HepG2 (cell line): Measurements from ENCODE around the gene MSI2. TPM values are rescaled to one million over a fixed set of nuclear protein-coding genes. Genes with fewer than 3 reads are reported as not detected.
A peak's percentile ranks its signal among the peaks of the same experiment; 100 is the strongest.

ENCODE experiments used
- ATAC-seq: fragments of 200-7000 bp; cut with Tn5 transposase; 3 replicates; pipeline ENCODE4 v1.9.1; 2020; ENCODE audit warnings: mild to moderate bottlenecking, moderate library complexity
- BruUV-seq: library from RNA; stranded (reverse); fragments of 400-500 nt; replicated peaks from 2 replicates; lab custom pipeline; 2021; lab: Mats Ljungman, UMichigan
- CTCF ChIA-PET: fragments of 300-600 bp; formaldehyde crosslinking; extraction: SDS; loops from one replicate; lab custom pipeline; 2021; ENCODE audit warnings: low total read pairs, inconsistent platforms, low intra/inter-chr PET ratio; lab: Yijun Ruan, JAX
- POLR2A ChIA-PET: fragments of 350-600 bp; sonication (Branson Sonifier 250); formaldehyde crosslinking; loops from one replicate; lab custom pipeline; 2020; ENCODE audit warnings: antibody characterized with exemption, inconsistent platforms; lab: Yijun Ruan, JAX
- DNase-seq: peaks from one replicate; pipeline ENCODE4 v3.0.0-alpha.2; 2015; ENCODE audit warnings: low spot score
- FAIRE-seq: peaks from 3 replicates; lab custom pipeline; 2011; peaks lifted over from hg19 to GRCh38; lab: Jason Lieb, UNC
- H2AFZ ChIP-seq: one replicate; pipeline ENCODE4 v1.6.1; 2011; ENCODE audit warnings: low read length, inconsistent platforms
- H3K27ac ChIP-seq: fragments of 300-600 bp; 3 replicates; pipeline ENCODE4 v1.8.0; 2011; ENCODE audit warnings: mixed run types, mild to moderate bottlenecking, mixed read lengths, low read length, inconsistent platforms; ENCODE audit not compliant: insufficient read depth; ENCODE audit errors: extremely low read length
- H3K27me3 ChIP-seq, 2 experiments: fragments of 200-600 bp in 1 of 2; 2 replicates in 1 of 2; 3 replicates in 1 of 2; pipeline versions ENCODE4 v1.6.0 to v1.8.0; 2011; ENCODE audit warnings: low read length in 2 of 2, mild to moderate bottlenecking in 2 of 2, moderate library complexity in 2 of 2, inconsistent platforms in 1 of 2; ENCODE audit not compliant: insufficient read depth in 2 of 2, control insufficient read depth in 1 of 2
- H3K36me3 ChIP-seq, 2 experiments: fragments of 200-600 bp in 1 of 2; replicated peaks in 1 of 2; 2 replicates in 1 of 2; 3 replicates in 1 of 2; pipeline versions ENCODE4 v1.5.1 to v1.8.0; 2011; ENCODE audit warnings: low read length in 2 of 2, inconsistent platforms in 1 of 2; ENCODE audit not compliant: insufficient read depth in 2 of 2, control insufficient read depth in 1 of 2
- H3K4me1 ChIP-seq: 2 replicates; pipeline ENCODE4 v1.5.1; 2012; ENCODE audit warnings: low read length, inconsistent platforms; ENCODE audit not compliant: insufficient read depth
- H3K4me2 ChIP-seq: 2 replicates; pipeline ENCODE4 v1.6.0; 2011; ENCODE audit warnings: low read depth, low read length, inconsistent platforms
- H3K4me3 ChIP-seq, 3 experiments: fragments of 200-600 bp in 1 of 3; sonication (generic), shearing (Covaris generic) in 1 of 3; replicated peaks in 1 of 3; 2 replicates each; pipeline ENCODE4 v1.5.1; 2011 to 2016; ENCODE audit warnings: low read length in 3 of 3, inconsistent platforms in 2 of 3, low read depth in 2 of 3, mild to moderate bottlenecking in 2 of 3, control low read depth in 1 of 3, mixed read lengths in 1 of 3; ENCODE audit not compliant: insufficient read depth in 1 of 3
- H3K79me2 ChIP-seq: one replicate; pipeline ENCODE4 v1.6.1; 2011; ENCODE audit warnings: low read length, inconsistent platforms; ENCODE audit not compliant: insufficient read depth
- H3K9ac ChIP-seq: 2 replicates; pipeline ENCODE4 v1.6.0; 2011; ENCODE audit warnings: mild to moderate bottlenecking, low read depth, low read length, inconsistent platforms; ENCODE audit not compliant: insufficient read depth
- H3K9me3 ChIP-seq: 2 replicates; pipeline ENCODE4 v1.5.1; 2012; ENCODE audit warnings: mild to moderate bottlenecking, low read length
- H4K20me1 ChIP-seq: 2 replicates; pipeline ENCODE4 v1.6.0; 2011; ENCODE audit warnings: inconsistent platforms, mild to moderate bottlenecking, low read length, moderate library complexity; ENCODE audit not compliant: insufficient read depth
- ETS1 ChIP-seq: sonication (generic); formaldehyde crosslinking; IDR thresholded peaks from 2 replicates; pipeline ENCODE4 v1.4.0; 2020; ENCODE audit warnings: missing genetic modification reagents
- GATAD1 ChIP-seq: IDR thresholded peaks from 2 replicates; pipeline ENCODE4 v1.6.1; 2016; ENCODE audit warnings: missing genetic modification reagents, missing compliant biosample characterization
- HMGA1 ChIP-seq: sonication (generic); formaldehyde crosslinking; conservative IDR thresholded peaks from 2 replicates; pipeline ENCODE4 v1.4.0; 2020; ENCODE audit warnings: missing genetic modification reagents
- HOXA9 ChIP-seq: sonication (generic); formaldehyde crosslinking; IDR thresholded peaks from 2 replicates; pipeline ENCODE4 v1.8.1; 2022; ENCODE audit warnings: missing genetic modification reagents, mild to moderate bottlenecking, moderate library complexity, borderline replicate concordance
- IRF9 ChIP-seq: sonication (generic); formaldehyde crosslinking; IDR thresholded peaks from 2 replicates; pipeline ENCODE4 v1.8.0; 2022; ENCODE audit warnings: missing genetic modification reagents, mild to moderate bottlenecking, borderline replicate concordance
- KDM5B ChIP-seq: sonication (generic); formaldehyde crosslinking; IDR thresholded peaks from 2 replicates; pipeline ENCODE4 v1.4.0; 2020; ENCODE audit warnings: missing genetic modification reagents, mild to moderate bottlenecking, borderline replicate concordance
- NFE2 ChIP-seq: sonication (generic); formaldehyde crosslinking; IDR thresholded peaks from 2 replicates; pipeline ENCODE4 v1.4.0; 2020; ENCODE audit warnings: missing genetic modification reagents
- PPARG ChIP-seq: conservative IDR thresholded peaks from 2 replicates; pipeline ENCODE4 v1.6.1; 2016; ENCODE audit warnings: missing biosample characterization, missing genetic modification reagents
- YEATS4 ChIP-seq: sonication (generic); formaldehyde crosslinking; IDR thresholded peaks from 2 replicates; pipeline ENCODE4 v1.4.0; 2020; ENCODE audit warnings: missing genetic modification reagents, borderline replicate concordance
- ZBTB1 ChIP-seq: sonication (generic); formaldehyde crosslinking; IDR thresholded peaks from 2 replicates; pipeline ENCODE4 v1.4.0; 2020; ENCODE audit warnings: missing genetic modification reagents, borderline replicate concordance
- ZFP37 ChIP-seq: sonication (generic); formaldehyde crosslinking; IDR thresholded peaks from 2 replicates; pipeline ENCODE4 v1.4.0; 2020; ENCODE audit warnings: missing genetic modification reagents, borderline replicate concordance
- ZNF18 ChIP-seq: sonication (generic); formaldehyde crosslinking; IDR thresholded peaks from 2 replicates; pipeline ENCODE4 v1.8.0; 2022; ENCODE audit warnings: mild to moderate bottlenecking, missing genetic modification reagents; ENCODE audit not compliant: insufficient replicate concordance
- ZNF441 ChIP-seq: sonication (generic); formaldehyde crosslinking; IDR thresholded peaks from 2 replicates; pipeline ENCODE4 v1.7.0; 2021; ENCODE audit warnings: missing genetic modification reagents, borderline replicate concordance
- ZNF619 ChIP-seq: sonication (generic); formaldehyde crosslinking; IDR thresholded peaks from 2 replicates; pipeline ENCODE4 v1.4.0; 2020; ENCODE audit warnings: mild to moderate bottlenecking, missing genetic modification reagents
- ZNF768 ChIP-seq: sonication (generic); formaldehyde crosslinking; IDR thresholded peaks from 2 replicates; pipeline ENCODE4 v1.4.0; 2020; ENCODE audit warnings: missing genetic modification reagents
- WGBS: methylation state at CpG from one replicate; pipeline ENCODE4 v1.1.6; 2017; ENCODE audit warnings: low lambda C conversion rate; 5-methylcytosine and 5-hydroxymethylcytosine counted together
- in situ Hi-C: cut with HindIII; loops from 2 replicates; pipeline ENCODE4 v1.10.0; 2017; ENCODE audit warnings: low pct_unique_long_range_greater_than_20kb; ENCODE audit not compliant: extremely low pct_ligation_motif_present
- intact Hi-C: fragments of 100-400 bp; cut with micrococcal nuclease; formaldehyde crosslinking; loops from one replicate; pipeline ENCODE4 v1.10.0; 2022; ENCODE audit not compliant: unreplicated experiment
- polyA plus RNA-seq, 8 experiments: library from polyadenylated mRNA; depleted of rRNA in 3 of 8; stranded (reverse) in 7 of 8; unstranded in 1 of 8; fragments of >200 nt; fragmentation: Illumina TruSeq in 4 of 8; extraction: Trizol in 4 of 8; gene quantifications; 2 replicates each; pipeline versions ENCODE4 v1.2.1 to v1.2.3, GENCODE V29; 2011 to 2016; ENCODE audit warnings: low read depth in 4 of 8, missing spikeins in 1 of 8, mixed read lengths in 1 of 8; ENCODE audit not compliant: insufficient read depth in 1 of 8
- total RNA-seq, 5 experiments: library from RNA; depleted of rRNA; stranded (reverse); fragments of >200 nt; fragmentation: Illumina TruSeq; extraction: Trizol; gene quantifications; 2 replicates each; pipeline ENCODE4 v1.2.3, GENCODE V29; 2016; ENCODE audit warnings: low read depth in 1 of 5
- TF ChIP-seq, protein P1 (sequence below): IDR thresholded peaks from 2 replicates; pipeline ENCODE4 v1.6.1; 2016
- TF ChIP-seq, protein P2 (sequence below): sonication (generic); formaldehyde crosslinking; IDR thresholded peaks from 2 replicates; pipeline ENCODE4 v1.5.1; 2020; ENCODE audit warnings: mild to moderate bottlenecking, moderate library complexity, missing genetic modification reagents

The MSI2 gene
- total and polyA plus RNA-seq, 2 of the 13 experiments (the other 11 are each of a cell fraction or from before 2014, with no cell fraction given) = 77.5 to 78.4 TPM

DNA sequence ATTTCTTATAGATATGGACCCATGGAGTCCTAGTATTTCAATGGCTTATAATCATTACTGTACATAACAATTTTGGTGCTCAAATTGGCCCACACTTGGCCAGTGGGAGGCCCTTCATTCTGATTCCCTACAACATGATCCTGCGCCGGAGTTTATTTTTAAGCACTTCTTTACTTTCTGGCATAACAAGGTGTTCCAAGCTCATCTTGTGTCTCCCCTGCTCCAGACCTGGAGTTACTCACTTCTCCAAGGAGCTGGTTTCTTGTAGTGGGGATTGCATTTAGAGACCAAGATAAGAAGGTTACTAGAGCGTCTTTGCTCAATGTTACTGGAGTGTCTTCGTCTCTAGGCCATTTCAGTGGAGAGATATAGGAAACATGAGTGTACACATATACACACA lies 87.9 kb downstream of the MSI2 start:
- Histone ChIP-seq H3K79me2 (peaks cover 28% of the 10 kb centered on the region), H3K27me3 (no peaks in the 10 kb centered on the region), H3K4me1 (peaks cover 58% of the 10 kb centered on the region), H3K4me3 (no peak overlapping the region), H3K27ac (peak overlapping the region; percentile 55), H4K20me1 (peaks cover 5% of the 10 kb centered on the region; the same call in 1 of the 2 replicates), H2AFZ (no peak overlapping the region), H3K4me2 (no peak overlapping the region), H3K9me3 (no peaks in the 10 kb centered on the region), H3K36me3 (peaks cover 25 to 28% of the 10 kb centered on the region in 2 experiments), H3K9ac (no peak overlapping the region)
- no peak for DNase-seq
- CTCF ChIA-PET = no interaction called here
- BruUV-seq = no TSS peak
- in situ Hi-C loops = no loop called here
- FAIRE-seq = no peak
- intact Hi-C loops = no loop called here
- TF ChIP-seq ZNF619 (CRISPR knock-in tag) (no peak), NFE2 (no peak), ETS1 (CRISPR knock-in tag) (no peak), YEATS4 (CRISPR knock-in tag) (peak; percentile 11; the same call in 1 of the 2 replicates), ZNF768 (CRISPR knock-in tag) (no peak), GATAD1 (no peak), HOXA9 (CRISPR knock-in tag) (no peak), ZNF18 (CRISPR knock-in tag) (peak; percentile 23), ZNF441 (CRISPR knock-in tag) (no peak), ZBTB1 (CRISPR knock-in tag) (no peak), KDM5B (CRISPR knock-in tag) (0 out of 2 replicates have a peak, but pooled peaks have one; percentile 8), ZFP37 (no peak), IRF9 (CRISPR knock-in tag) (no peak), HMGA1 (CRISPR knock-in tag) (no peak), PPARG (CRISPR knock-in tag) (no peak)
- TF ChIP-seq, protein P1, sequence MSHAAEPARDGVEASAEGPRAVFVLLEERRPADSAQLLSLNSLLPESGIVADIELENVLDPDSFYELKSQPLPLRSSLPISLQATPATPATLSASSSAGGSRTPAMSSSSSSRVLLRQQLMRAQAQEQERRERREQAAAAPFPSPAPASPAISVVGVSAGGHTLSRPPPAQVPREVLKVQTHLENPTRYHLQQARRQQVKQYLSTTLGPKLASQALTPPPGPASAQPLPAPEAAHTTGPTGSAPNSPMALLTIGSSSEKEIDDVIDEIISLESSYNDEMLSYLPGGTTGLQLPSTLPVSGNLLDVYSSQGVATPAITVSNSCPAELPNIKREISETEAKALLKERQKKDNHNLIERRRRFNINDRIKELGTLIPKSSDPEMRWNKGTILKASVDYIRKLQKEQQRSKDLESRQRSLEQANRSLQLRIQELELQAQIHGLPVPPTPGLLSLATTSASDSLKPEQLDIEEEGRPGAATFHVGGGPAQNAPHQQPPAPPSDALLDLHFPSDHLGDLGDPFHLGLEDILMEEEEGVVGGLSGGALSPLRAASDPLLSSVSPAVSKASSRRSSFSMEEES (CRISPR knock-in tag) = no peak
- TF ChIP-seq, protein P2, sequence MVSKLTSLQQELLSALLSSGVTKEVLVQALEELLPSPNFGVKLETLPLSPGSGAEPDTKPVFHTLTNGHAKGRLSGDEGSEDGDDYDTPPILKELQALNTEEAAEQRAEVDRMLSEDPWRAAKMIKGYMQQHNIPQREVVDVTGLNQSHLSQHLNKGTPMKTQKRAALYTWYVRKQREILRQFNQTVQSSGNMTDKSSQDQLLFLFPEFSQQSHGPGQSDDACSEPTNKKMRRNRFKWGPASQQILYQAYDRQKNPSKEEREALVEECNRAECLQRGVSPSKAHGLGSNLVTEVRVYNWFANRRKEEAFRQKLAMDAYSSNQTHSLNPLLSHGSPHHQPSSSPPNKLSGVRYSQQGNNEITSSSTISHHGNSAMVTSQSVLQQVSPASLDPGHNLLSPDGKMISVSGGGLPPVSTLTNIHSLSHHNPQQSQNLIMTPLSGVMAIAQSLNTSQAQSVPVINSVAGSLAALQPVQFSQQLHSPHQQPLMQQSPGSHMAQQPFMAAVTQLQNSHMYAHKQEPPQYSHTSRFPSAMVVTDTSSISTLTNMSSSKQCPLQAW (CRISPR knock-in tag) = no peak
- 99% methylated on average over 4 of the region's 4 CpGs for WGBS
- POLR2A ChIA-PET = interaction anchor here (0.7 to 1.2 kb wide), 2 partner anchors 33 to 63 kb away, joined by 3 to 5 read pairs; no protein-coding TSS in a partner anchor
- ATAC-seq = no peak
